HCT116 (cell line): ENCODE measurements around the gene RAB31. TPM values are rescaled to one million over a fixed set of nuclear protein-coding genes. Genes with fewer than 3 reads are reported as not detected.

Source experiments
- ATAC-seq: fragments of 200-7000 bp; cut with Tn5 transposase; 2 replicates; pipeline ENCODE4 v1.9.1; 2020; ENCODE audit warnings: mild to moderate bottlenecking, moderate library complexity
- BruUV-seq: library from RNA; stranded (reverse); fragments of 400-500 nt; replicated peaks from 2 replicates; lab custom pipeline; 2021; lab: Mats Ljungman, UMichigan
- CTCF ChIA-PET: fragments of 300-600 bp; sonication (Branson Sonifier 250); formaldehyde crosslinking; loops from one replicate; lab custom pipeline; 2021; ENCODE audit warnings: antibody characterized with exemption; lab: Charles Lee
- POLR2A ChIA-PET: fragments of 300-600, 350-600 bp; sonication (Branson Sonifier 250); formaldehyde crosslinking; loops from one replicate; lab custom pipeline; 2021; ENCODE audit warnings: antibody characterized with exemption; lab: Charles Lee
- RAD21 ChIA-PET, 2 experiments: fragments of 300-600 bp; sonication (Branson Sonifier 250); formaldehyde crosslinking; loops; one replicate each; lab custom pipeline; 2023; ENCODE audit warnings: low total read pairs in 2 of 2; ENCODE audit not compliant: uncharacterized antibody in 2 of 2, unreplicated experiment in 2 of 2, low non-redundant PET in 1 of 2; lab: Charles Lee
- DNase-seq: peaks from one replicate; pipeline ENCODE4 v3.0.0-alpha.2; 2010; ENCODE audit warnings: low read depth, low spot score
- H2AFZ ChIP-seq: fragments of 200-600 bp; shearing (Covaris generic), sonication (generic); 2 replicates; pipeline ENCODE4 v1.6.1; 2017; ENCODE audit warnings: low read depth, mixed run types, mixed read lengths, antibody characterized with exemption, low read length; ENCODE audit not compliant: poor library complexity, severe bottlenecking
- H3K27ac ChIP-seq: 2 replicates; pipeline ENCODE4 v1.5.1; 2012; ENCODE audit warnings: low read depth, low read length
- H3K27me3 ChIP-seq: fragments of 200-600 bp; sonication (generic); 2 replicates; pipeline ENCODE4 v1.6.1; 2016; ENCODE audit warnings: mixed run types, low read length, mixed read lengths; ENCODE audit not compliant: insufficient read depth
- H3K36me3 ChIP-seq, 2 experiments: fragments of 200-500 bp in 1 of 2; fragments of 200-600 bp in 1 of 2; sonication (Bioruptor generic) in 1 of 2; sonication (generic) in 1 of 2; 2 replicates each; pipeline versions ENCODE4 v1.5.1 to v1.6.1; 2014 to 2016; ENCODE audit warnings: low read length in 2 of 2, inconsistent platforms in 1 of 2, mixed read lengths in 1 of 2, mixed run types in 1 of 2; ENCODE audit not compliant: insufficient read depth in 2 of 2, control insufficient read depth in 1 of 2
- H3K4me1 ChIP-seq, 2 experiments: fragments of 200-600 bp in 1 of 2; sonication (generic) in 1 of 2; 2 replicates each; pipeline versions ENCODE4 v1.5.1 to v1.6.1; 2012 to 2017; ENCODE audit warnings: low read length in 2 of 2, inconsistent platforms in 1 of 2, mild to moderate bottlenecking in 1 of 2, mixed read lengths in 1 of 2, mixed run types in 1 of 2, moderate library complexity in 1 of 2; ENCODE audit not compliant: insufficient read depth in 2 of 2, control insufficient read depth in 1 of 2
- H3K4me2 ChIP-seq: fragments of 200-600 bp; sonication (generic); 2 replicates; pipeline ENCODE4 v1.6.1; 2017; ENCODE audit warnings: mixed run types, low read length, mixed read lengths
- H3K4me3 ChIP-seq, 2 experiments: fragments of 200-600 bp in 1 of 2; sonication (generic) in 1 of 2; replicated peaks in 1 of 2; 2 replicates each; pipeline ENCODE4 v1.5.1; 2011 to 2016; ENCODE audit warnings: low read length in 2 of 2, control low read depth in 1 of 2, low read depth in 1 of 2, mild to moderate bottlenecking in 1 of 2, mixed read lengths in 1 of 2, mixed run types in 1 of 2
- H3K79me2 ChIP-seq: fragments of 200-600 bp; sonication (generic); 2 replicates; pipeline ENCODE4 v1.6.1; 2017; ENCODE audit warnings: mild to moderate bottlenecking, mixed run types, low read length, moderate library complexity, mixed read lengths; ENCODE audit not compliant: insufficient read depth
- H3K9ac ChIP-seq: fragments of 200-600 bp; sonication (generic); 2 replicates; pipeline ENCODE4 v1.6.1; 2016; ENCODE audit warnings: low read length, mixed read lengths
- H3K9me2 ChIP-seq: fragments of 200-600 bp; sonication (generic), shearing (Covaris generic); 2 replicates; pipeline ENCODE4 v1.6.1; 2017; ENCODE audit warnings: mixed run types, mild to moderate bottlenecking, moderate library complexity; ENCODE audit not compliant: insufficient read depth
- H3K9me3 ChIP-seq, 2 experiments: fragments of 200-500 bp in 1 of 2; fragments of 200-600 bp in 1 of 2; sonication (Bioruptor generic) in 1 of 2; sonication (generic) in 1 of 2; 2 replicates each; pipeline ENCODE4 v1.6.1; 2014 to 2017; ENCODE audit warnings: low read length in 2 of 2, mixed read lengths in 2 of 2, inconsistent platforms in 1 of 2, low read depth in 1 of 2, mild to moderate bottlenecking in 1 of 2, mixed run types in 1 of 2, moderate library complexity in 1 of 2; ENCODE audit not compliant: control insufficient read depth in 1 of 2, insufficient read depth in 1 of 2
- H4K20me1 ChIP-seq: fragments of 200-600 bp; sonication (generic), shearing (Covaris generic); 2 replicates; pipeline ENCODE4 v1.6.1; 2017; ENCODE audit warnings: mixed run types, mild to moderate bottlenecking, moderate library complexity; ENCODE audit not compliant: insufficient read depth
- CBX3 ChIP-seq: IDR thresholded peaks from 2 replicates; pipeline ENCODE4 v1.6.1; 2012; ENCODE audit warnings: low read depth
- CEBPB ChIP-seq: IDR thresholded peaks from 2 replicates; pipeline ENCODE4 v1.6.1; 2012; ENCODE audit warnings: low read depth
- CTCF ChIP-seq, 3 experiments: fragments of 200-600 bp in 1 of 3; sonication (generic) in 1 of 3; IDR thresholded peaks in 2 of 3; conservative IDR thresholded peaks in 1 of 3; 2 replicates each; pipeline ENCODE4 v1.5.1; 2012 to 2017; ENCODE audit warnings: low read depth in 2 of 3, low read length in 2 of 3, antibody characterized with exemption in 1 of 3, borderline replicate concordance in 1 of 3, control low read depth in 1 of 3, mild to moderate bottlenecking in 1 of 3, mixed read lengths in 1 of 3, mixed run types in 1 of 3, moderate library complexity in 1 of 3; ENCODE audit not compliant: insufficient read depth in 1 of 3
- EGR1 ChIP-seq: IDR thresholded peaks from 2 replicates; pipeline ENCODE4 v1.6.1; 2012; ENCODE audit warnings: low read depth
- ELF1 ChIP-seq: IDR thresholded peaks from 2 replicates; pipeline ENCODE4 v1.6.1; 2012; ENCODE audit warnings: low read depth, borderline replicate concordance
- EZH2 ChIP-seq: fragments of 200-600 bp; sonication (generic); IDR thresholded peaks from 2 replicates; pipeline ENCODE4 v1.6.1; 2017; ENCODE audit warnings: antibody characterized with exemption, mixed run types
- EZH2phosphoT487 ChIP-seq: fragments of 200-600 bp; IDR thresholded peaks from 2 replicates; pipeline ENCODE4 v1.6.1; 2018; ENCODE audit warnings: antibody characterized with exemption, borderline replicate concordance
- JUND ChIP-seq: IDR thresholded peaks from 2 replicates; pipeline ENCODE4 v1.6.1; 2012
- POLR2A ChIP-seq: IDR thresholded peaks from 2 replicates; pipeline ENCODE4 v1.7.0; 2011; ENCODE audit warnings: borderline replicate concordance; ENCODE audit not compliant: insufficient read depth, insufficient read length; ENCODE audit errors: extremely low read depth
- POLR2AphosphoS5 ChIP-seq: IDR thresholded peaks from 2 replicates; pipeline ENCODE4 v1.6.1; 2011; ENCODE audit warnings: mild to moderate bottlenecking, low read depth, low read length, moderate library complexity
- RAD21 ChIP-seq: IDR thresholded peaks from 2 replicates; pipeline ENCODE4 v1.6.1; 2012; ENCODE audit warnings: low read depth, mild to moderate bottlenecking
- REST ChIP-seq: IDR thresholded peaks from 2 replicates; pipeline ENCODE4 v1.6.1; 2012; ENCODE audit warnings: low read depth
- SIN3A ChIP-seq: IDR thresholded peaks from 2 replicates; pipeline ENCODE4 v1.6.1; 2012; ENCODE audit warnings: low read depth
- SP1 ChIP-seq: IDR thresholded peaks from 2 replicates; pipeline ENCODE4 v1.6.1; 2012; ENCODE audit warnings: low read depth
- SRF ChIP-seq: IDR thresholded peaks from 2 replicates; pipeline ENCODE4 v1.6.1; 2012; ENCODE audit warnings: low read depth
- YY1 ChIP-seq: IDR thresholded peaks from 2 replicates; pipeline ENCODE4 v1.6.1; 2011; ENCODE audit warnings: low read length, low read depth, moderate library complexity, mild to moderate bottlenecking; ENCODE audit not compliant: insufficient replicate concordance; ENCODE audit errors: extremely low read depth
- ZBTB33 ChIP-seq: IDR thresholded peaks from 2 replicates; pipeline ENCODE4 v1.6.1; 2011; ENCODE audit warnings: mild to moderate bottlenecking, low read length, moderate library complexity; ENCODE audit not compliant: insufficient replicate concordance; ENCODE audit errors: extremely low read depth
- ZFX ChIP-seq: fragments of 450-650 bp; IDR thresholded peaks from 2 replicates; pipeline ENCODE4 v1.6.1; 2017
- ZNF274 ChIP-seq: fragments of 200-500 bp; sonication (Bioruptor generic); IDR thresholded peaks from 2 replicates; pipeline ENCODE4 v1.6.1; 2014; ENCODE audit warnings: mild to moderate bottlenecking, low read depth, low read length, inconsistent platforms
- intact Hi-C: fragments of 100-400 bp; cut with micrococcal nuclease; formaldehyde crosslinking; loops from 2 replicates; pipeline ENCODE4 v1.10.0; 2022
- total RNA-seq: library from RNA; stranded (reverse); gene quantifications from one replicate; pipeline ENCODE4 v1.2.1, GENCODE V29; 2021; ENCODE audit not compliant: unreplicated experiment
- TF ChIP-seq, protein P1 (sequence below): IDR thresholded peaks from 2 replicates; pipeline ENCODE4 v1.6.1; 2012

RAB31 gene
- total RNA-seq, 1 experiment from 2014 or later = 46.9 TPM

DNA sequence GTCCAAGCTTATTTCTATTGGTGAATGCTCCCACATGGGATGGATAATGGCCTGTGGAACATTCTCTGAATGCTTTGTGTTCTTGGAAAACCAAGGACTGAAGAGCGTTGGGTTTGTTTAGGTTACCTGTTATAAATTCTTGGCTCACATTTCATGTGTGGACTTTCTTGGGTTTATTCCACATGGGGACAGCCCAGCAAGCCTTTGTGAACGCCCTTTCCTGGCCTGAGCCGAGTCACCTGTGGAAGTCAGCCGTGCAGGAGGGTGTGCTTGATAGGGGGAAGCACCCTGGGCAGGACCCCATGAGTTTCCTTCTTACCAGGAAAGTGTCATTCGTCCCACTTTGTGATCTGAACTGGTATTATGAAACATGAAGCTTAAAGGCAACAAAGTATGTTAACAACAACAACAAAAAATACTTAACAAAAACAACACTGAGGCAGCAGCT is 4.1 kb downstream of the RAB31 start:
- H3K79me2 ChIP-seq = peaks cover 17% of the 10 kb centered on the region

More for the DNA sequence above, 4.1 kb downstream of the RAB31 start:
- H3K4me3 ChIP-seq = no peak overlapping the region
- peaks cover 25 to 33% of the 10 kb centered on the region in 2 experiments for H3K4me1 ChIP-seq
- no peaks in the 10 kb centered on the region for H4K20me1 ChIP-seq
- H3K27me3 ChIP-seq = no peaks in the 10 kb centered on the region
- intact Hi-C loops = no loop called here
- no peak overlapping the region for H3K4me2 ChIP-seq
- H3K27ac ChIP-seq = no peak overlapping the region
- H2AFZ ChIP-seq = no peak overlapping the region
- TF ChIP-seq ZNF274 = no peak
- TF ChIP-seq, protein P1, sequence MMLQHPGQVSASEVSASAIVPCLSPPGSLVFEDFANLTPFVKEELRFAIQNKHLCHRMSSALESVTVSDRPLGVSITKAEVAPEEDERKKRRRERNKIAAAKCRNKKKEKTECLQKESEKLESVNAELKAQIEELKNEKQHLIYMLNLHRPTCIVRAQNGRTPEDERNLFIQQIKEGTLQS = no peak
- TF ChIP-seq RAD21 = no peak
- no peak for TF ChIP-seq CBX3
- TF ChIP-seq EGR1 = no peak
- no peak for TF ChIP-seq ELF1
- TF ChIP-seq EZH2phosphoT487 = no peak
- no peak for TF ChIP-seq CTCF (IDR thresholded peaks at IDR 0.05 in 2 of 3, conservative IDR thresholded peaks at IDR 0.05 in 1 of 3; ENCODE audit: borderline replicate concordance in 1 of 3, insufficient read depth in 1 of 3, low read depth in 2 of 3, low read length in 2 of 3)
- no peak for TF ChIP-seq POLR2AphosphoS5
- TF ChIP-seq SP1 = no peak
- no peak for TF ChIP-seq ZFX
- TF ChIP-seq EZH2 = no peak
- no peak for TF ChIP-seq CEBPB
- TF ChIP-seq REST = no peak
- no peak for TF ChIP-seq YY1
- no peak for TF ChIP-seq ZBTB33
- TF ChIP-seq POLR2A = no peak
- no peak for TF ChIP-seq SRF
- no peak for TF ChIP-seq JUND
- no peak for TF ChIP-seq SIN3A
- H3K9me2 ChIP-seq = no peaks in the 10 kb centered on the region
- no peak overlapping the region for H3K9ac ChIP-seq
- DNase-seq (no peak), ATAC-seq (no peak)
- ChIA-PET CTCF (no interaction called here), RAD21 (no interaction called here), POLR2A (no interaction called here)
- BruUV-seq = no TSS peak
- H3K9me3 ChIP-seq = no peaks in the 10 kb centered on the region
- no peaks in the 10 kb centered on the region for H3K36me3 ChIP-seq
